Neural cell (in vitro differentiated cells): ENCODE data around the gene BRF1.

Experiments used
- CTCF ChIP-seq: fragments of 450-650 bp; IDR thresholded peaks from 2 replicates; pipeline ENCODE4 v1.5.1; 2014; ENCODE audit warnings: antibody characterized with exemption, mild to moderate bottlenecking, moderate library complexity; ENCODE audit not compliant: poor library complexity, severe bottlenecking
- EP300 ChIP-seq: fragments of 450-650 bp; conservative IDR thresholded peaks from 2 replicates; pipeline ENCODE4 v1.6.1; 2014; ENCODE audit warnings: antibody characterized with exemption, mild to moderate bottlenecking, moderate library complexity; ENCODE audit not compliant: poor library complexity, severe bottlenecking
- EZH2 ChIP-seq: fragments of 200-600, 300-800 bp; shearing (Covaris generic), sonication (generic); IDR thresholded peaks from 2 replicates; pipeline ENCODE4 v1.6.1; 2014; ENCODE audit warnings: antibody characterized with exemption, low read length, borderline replicate concordance, mild to moderate bottlenecking; ENCODE audit not compliant: insufficient read depth, poor library complexity, severe bottlenecking
- MXI1 ChIP-seq: fragments of 450-650 bp; conservative IDR thresholded peaks from 2 replicates; pipeline ENCODE4 v1.6.1; 2014; ENCODE audit warnings: antibody characterized with exemption, mild to moderate bottlenecking; ENCODE audit not compliant: poor library complexity, severe bottlenecking
- POLR2AphosphoS5 ChIP-seq: IDR thresholded peaks from 2 replicates; pipeline ENCODE4 v1.6.1; 2012

GRCh38 chr14:105178069-105178867, 122.5 kb downstream of the BRF1 start:
- TF ChIP-seq CTCF (no peak), EP300 (no peak), POLR2AphosphoS5 (no peak), MXI1 (no peak), EZH2 (no peak)
